ENCODE data around the gene ZBTB12. TPM values are rescaled to one million over a fixed set of nuclear protein-coding genes. Genes with fewer than 3 reads are reported as not detected.

ZBTB12 gene
- total and polyA plus RNA-seq, 2 of the 13 experiments (the other 11 are each of a cell fraction or from before 2014, with no cell fraction given): 4.8 to 6.0 TPM

DNA sequence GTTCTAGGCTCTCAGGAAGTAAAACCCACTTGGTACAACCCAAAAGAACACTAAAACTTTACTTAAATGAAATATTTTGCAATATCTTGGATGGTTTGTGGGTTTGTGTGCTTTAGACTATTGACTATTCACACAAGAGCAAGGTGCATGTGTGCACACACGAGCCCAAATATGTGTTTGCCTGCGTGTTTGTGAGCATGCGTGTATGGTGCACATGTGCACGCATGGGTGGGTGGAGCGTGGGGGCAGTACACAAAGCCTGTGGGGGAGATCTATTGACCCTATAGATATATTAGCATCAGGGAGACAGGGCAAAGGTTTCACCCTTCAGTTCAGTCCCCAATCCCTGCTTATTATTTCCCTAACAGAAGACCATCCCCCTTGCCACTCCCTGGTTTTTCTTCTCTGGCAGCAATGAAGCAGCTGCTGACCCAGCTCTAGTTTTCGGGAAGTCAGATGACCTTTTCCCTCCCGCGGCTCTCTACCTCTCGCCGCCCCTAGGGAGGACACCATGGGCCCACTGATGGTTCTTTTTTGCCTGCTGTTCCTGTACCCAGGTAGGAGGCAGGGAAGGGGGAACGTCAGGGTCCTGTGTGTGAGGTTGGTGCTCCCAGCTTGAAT, 25.5 kb upstream of the ZBTB12 start, which contains the start of gene C2 (continued):
- TF ChIP-seq CCAR2 (optimal IDR thresholded peaks at IDR 0.05; ENCODE audit: low read depth, low read length) (peak; percentile 79), ZNF605 (CRISPR knock-in tag; IDR thresholded peaks at IDR 0.05) (peak; percentile 90), TMF1 (CRISPR knock-in tag; IDR thresholded peaks at IDR 0.05; ENCODE audit: low read depth) (peak; percentile 73; the same call in 1 of the 2 replicates), ASH2L (IDR thresholded peaks at IDR 0.05; ENCODE audit: insufficient read length, low read depth, low read length) (peak; percentile 45), ARNTL (CRISPR knock-in tag; IDR thresholded peaks at IDR 0.05) (peak; percentile 95), ZFP82 (CRISPR knock-in tag; IDR thresholded peaks at IDR 0.05; ENCODE audit: borderline replicate concordance) (0 out of 2 replicates have a peak, but pooled peaks have one; percentile 88), NR2C2 (CRISPR knock-in tag; IDR thresholded peaks at IDR 0.05; ENCODE audit: borderline replicate concordance) (peak; percentile 53; the same call in 1 of the 2 replicates), ZNF205 (CRISPR knock-in tag; IDR thresholded peaks at IDR 0.05) (0 out of 2 replicates have a peak, but pooled peaks have one; percentile 38), ZBTB1 (CRISPR knock-in tag; IDR thresholded peaks at IDR 0.05; ENCODE audit: borderline replicate concordance) (no peak), ZNF670 (CRISPR knock-in tag; IDR thresholded peaks at IDR 0.05; ENCODE audit: borderline replicate concordance) (0 out of 2 replicates have a peak, but pooled peaks have one; percentile 75), ZNF292 (CRISPR knock-in tag; IDR thresholded peaks at IDR 0.05; ENCODE audit: borderline replicate concordance, low read depth) (peak; percentile 59; the same call in 1 of the 2 replicates), NONO (IDR thresholded peaks at IDR 0.05) (no peak), NONO (CRISPR knock-in tag; conservative IDR thresholded peaks at IDR 0.05) (peak; percentile 95), ZMAT3 (CRISPR knock-in tag; conservative IDR thresholded peaks at IDR 0.05) (no peak)
- TF ChIP-seq, protein P1, sequence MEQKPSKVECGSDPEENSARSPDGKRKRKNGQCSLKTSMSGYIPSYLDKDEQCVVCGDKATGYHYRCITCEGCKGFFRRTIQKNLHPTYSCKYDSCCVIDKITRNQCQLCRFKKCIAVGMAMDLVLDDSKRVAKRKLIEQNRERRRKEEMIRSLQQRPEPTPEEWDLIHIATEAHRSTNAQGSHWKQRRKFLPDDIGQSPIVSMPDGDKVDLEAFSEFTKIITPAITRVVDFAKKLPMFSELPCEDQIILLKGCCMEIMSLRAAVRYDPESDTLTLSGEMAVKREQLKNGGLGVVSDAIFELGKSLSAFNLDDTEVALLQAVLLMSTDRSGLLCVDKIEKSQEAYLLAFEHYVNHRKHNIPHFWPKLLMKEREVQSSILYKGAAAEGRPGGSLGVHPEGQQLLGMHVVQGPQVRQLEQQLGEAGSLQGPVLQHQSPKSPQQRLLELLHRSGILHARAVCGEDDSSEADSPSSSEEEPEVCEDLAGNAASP (CRISPR knock-in tag; IDR thresholded peaks at IDR 0.05; ENCODE audit: borderline replicate concordance): peak; percentile 83; the same call in 1 of the 2 replicates
- TF ChIP-seq, protein P2, sequence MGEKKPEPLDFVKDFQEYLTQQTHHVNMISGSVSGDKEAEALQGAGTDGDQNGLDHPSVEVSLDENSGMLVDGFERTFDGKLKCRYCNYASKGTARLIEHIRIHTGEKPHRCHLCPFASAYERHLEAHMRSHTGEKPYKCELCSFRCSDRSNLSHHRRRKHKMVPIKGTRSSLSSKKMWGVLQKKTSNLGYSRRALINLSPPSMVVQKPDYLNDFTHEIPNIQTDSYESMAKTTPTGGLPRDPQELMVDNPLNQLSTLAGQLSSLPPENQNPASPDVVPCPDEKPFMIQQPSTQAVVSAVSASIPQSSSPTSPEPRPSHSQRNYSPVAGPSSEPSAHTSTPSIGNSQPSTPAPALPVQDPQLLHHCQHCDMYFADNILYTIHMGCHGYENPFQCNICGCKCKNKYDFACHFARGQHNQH (CRISPR knock-in tag; IDR thresholded peaks at IDR 0.05): peak; percentile 96
- TF ChIP-seq, protein P3, sequence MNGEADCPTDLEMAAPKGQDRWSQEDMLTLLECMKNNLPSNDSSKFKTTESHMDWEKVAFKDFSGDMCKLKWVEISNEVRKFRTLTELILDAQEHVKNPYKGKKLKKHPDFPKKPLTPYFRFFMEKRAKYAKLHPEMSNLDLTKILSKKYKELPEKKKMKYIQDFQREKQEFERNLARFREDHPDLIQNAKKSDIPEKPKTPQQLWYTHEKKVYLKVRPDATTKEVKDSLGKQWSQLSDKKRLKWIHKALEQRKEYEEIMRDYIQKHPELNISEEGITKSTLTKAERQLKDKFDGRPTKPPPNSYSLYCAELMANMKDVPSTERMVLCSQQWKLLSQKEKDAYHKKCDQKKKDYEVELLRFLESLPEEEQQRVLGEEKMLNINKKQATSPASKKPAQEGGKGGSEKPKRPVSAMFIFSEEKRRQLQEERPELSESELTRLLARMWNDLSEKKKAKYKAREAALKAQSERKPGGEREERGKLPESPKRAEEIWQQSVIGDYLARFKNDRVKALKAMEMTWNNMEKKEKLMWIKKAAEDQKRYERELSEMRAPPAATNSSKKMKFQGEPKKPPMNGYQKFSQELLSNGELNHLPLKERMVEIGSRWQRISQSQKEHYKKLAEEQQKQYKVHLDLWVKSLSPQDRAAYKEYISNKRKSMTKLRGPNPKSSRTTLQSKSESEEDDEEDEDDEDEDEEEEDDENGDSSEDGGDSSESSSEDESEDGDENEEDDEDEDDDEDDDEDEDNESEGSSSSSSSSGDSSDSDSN (CRISPR knock-in tag; IDR thresholded peaks at IDR 0.05): peak; percentile 75
- TF ChIP-seq, protein P4, sequence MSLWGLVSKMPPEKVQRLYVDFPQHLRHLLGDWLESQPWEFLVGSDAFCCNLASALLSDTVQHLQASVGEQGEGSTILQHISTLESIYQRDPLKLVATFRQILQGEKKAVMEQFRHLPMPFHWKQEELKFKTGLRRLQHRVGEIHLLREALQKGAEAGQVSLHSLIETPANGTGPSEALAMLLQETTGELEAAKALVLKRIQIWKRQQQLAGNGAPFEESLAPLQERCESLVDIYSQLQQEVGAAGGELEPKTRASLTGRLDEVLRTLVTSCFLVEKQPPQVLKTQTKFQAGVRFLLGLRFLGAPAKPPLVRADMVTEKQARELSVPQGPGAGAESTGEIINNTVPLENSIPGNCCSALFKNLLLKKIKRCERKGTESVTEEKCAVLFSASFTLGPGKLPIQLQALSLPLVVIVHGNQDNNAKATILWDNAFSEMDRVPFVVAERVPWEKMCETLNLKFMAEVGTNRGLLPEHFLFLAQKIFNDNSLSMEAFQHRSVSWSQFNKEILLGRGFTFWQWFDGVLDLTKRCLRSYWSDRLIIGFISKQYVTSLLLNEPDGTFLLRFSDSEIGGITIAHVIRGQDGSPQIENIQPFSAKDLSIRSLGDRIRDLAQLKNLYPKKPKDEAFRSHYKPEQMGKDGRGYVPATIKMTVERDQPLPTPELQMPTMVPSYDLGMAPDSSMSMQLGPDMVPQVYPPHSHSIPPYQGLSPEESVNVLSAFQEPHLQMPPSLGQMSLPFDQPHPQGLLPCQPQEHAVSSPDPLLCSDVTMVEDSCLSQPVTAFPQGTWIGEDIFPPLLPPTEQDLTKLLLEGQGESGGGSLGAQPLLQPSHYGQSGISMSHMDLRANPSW (CRISPR knock-in tag; IDR thresholded peaks at IDR 0.05; ENCODE audit: borderline replicate concordance): peak; percentile 74; the same call in 1 of the 2 replicates
- TF ChIP-seq, protein P5, sequence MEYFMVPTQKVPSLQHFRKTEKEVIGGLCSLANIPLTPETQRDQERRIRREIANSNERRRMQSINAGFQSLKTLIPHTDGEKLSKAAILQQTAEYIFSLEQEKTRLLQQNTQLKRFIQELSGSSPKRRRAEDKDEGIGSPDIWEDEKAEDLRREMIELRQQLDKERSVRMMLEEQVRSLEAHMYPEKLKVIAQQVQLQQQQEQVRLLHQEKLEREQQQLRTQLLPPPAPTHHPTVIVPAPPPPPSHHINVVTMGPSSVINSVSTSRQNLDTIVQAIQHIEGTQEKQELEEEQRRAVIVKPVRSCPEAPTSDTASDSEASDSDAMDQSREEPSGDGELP (IDR thresholded peaks at IDR 0.05; ENCODE audit: borderline replicate concordance, low read depth): peak; percentile 74

Measured in HepG2 (cell line).